CD8-positive, alpha-beta memory T cell (primary cell): ENCODE measurements around the gene SLC26A11. TPM values are rescaled to one million over a fixed set of nuclear protein-coding genes. Genes with fewer than 3 reads are reported as not detected.
A peak's percentile ranks its signal among the peaks of the same experiment; 100 is the strongest.
"Not testable (repeated sequence)": the region's sequence is repeated elsewhere in the genome, so short reads cannot be mapped to it uniquely, and the experiment has no call there.

Experiments
- CTCF ChIA-PET: fragments of 350-600 bp; sonication (Branson Sonifier 250); formaldehyde crosslinking; loops from one replicate; lab custom pipeline; 2021; ENCODE audit warnings: antibody characterized with exemption; lab: Charles Lee
- POLR2A ChIA-PET: fragments of 350-600 bp; sonication (Branson Sonifier 250); formaldehyde crosslinking; loops from one replicate; lab custom pipeline; 2021; ENCODE audit warnings: antibody characterized with exemption; lab: Charles Lee
- DNase-seq, 5 donors: peaks; one replicate each; pipeline versions ENCODE4 v3.0.0 to v3.0.0-alpha.2; 2020 to 2022; ENCODE audit warnings: mixed read lengths in 1 of 5
- H3K27ac ChIP-seq: one replicate; pipeline ENCODE4 v1.7.0; 2013; ENCODE audit warnings: low read depth, mild to moderate bottlenecking, low read length, moderate library complexity
- H3K27me3 ChIP-seq: 2 replicates; pipeline ENCODE4 v1.7.0; 2013; ENCODE audit warnings: low read length, mild to moderate bottlenecking; ENCODE audit not compliant: insufficient read depth, poor library complexity, severe bottlenecking
- H3K36me3 ChIP-seq: 2 replicates; pipeline ENCODE4 v1.7.0; 2013; ENCODE audit warnings: mild to moderate bottlenecking, low read length, moderate library complexity; ENCODE audit not compliant: insufficient read depth
- H3K4me1 ChIP-seq: 2 replicates; pipeline ENCODE4 v1.7.0; 2013; ENCODE audit warnings: mild to moderate bottlenecking, low read length, moderate library complexity; ENCODE audit not compliant: insufficient read depth
- H3K4me3 ChIP-seq: 2 replicates; pipeline ENCODE4 v1.7.0; 2013; ENCODE audit warnings: mild to moderate bottlenecking, low read length
- H3K9me3 ChIP-seq: 2 replicates; pipeline ENCODE4 v1.7.0; 2013; ENCODE audit warnings: mild to moderate bottlenecking, low read length
- H3K27ac Mint-ChIP-seq, 8 donors: one replicate each; pipeline ENCODE4 v1.8.0; 2020 to 2021; ENCODE audit warnings: mixed read lengths in 8 of 8, mild to moderate bottlenecking in 6 of 8, inconsistent platforms in 3 of 8, moderate library complexity in 3 of 8
- H3K27me3 Mint-ChIP-seq, 2 donors: one replicate each; pipeline ENCODE4 v1.8.0; 2020 to 2021; ENCODE audit warnings: mixed read lengths in 2 of 2, mild to moderate bottlenecking in 1 of 2, moderate library complexity in 1 of 2
- H3K36me3 Mint-ChIP-seq, 3 donors: one replicate each; pipeline ENCODE4 v1.8.0; 2020 to 2021; ENCODE audit warnings: mixed read lengths in 3 of 3, inconsistent platforms in 1 of 3, mild to moderate bottlenecking in 1 of 3
- H3K4me1 Mint-ChIP-seq, 3 donors: one replicate each; pipeline ENCODE4 v1.8.0; 2020 to 2021; ENCODE audit warnings: mixed read lengths in 3 of 3, inconsistent platforms in 1 of 3, mild to moderate bottlenecking in 1 of 3
- H3K4me3 Mint-ChIP-seq, 7 donors: one replicate each; pipeline ENCODE4 v1.8.0; 2020 to 2021; ENCODE audit warnings: mixed read lengths in 7 of 7, mild to moderate bottlenecking in 6 of 7, moderate library complexity in 4 of 7, inconsistent platforms in 2 of 7
- H3K9me3 Mint-ChIP-seq, 5 donors: one replicate each; pipeline ENCODE4 v1.8.0; 2020 to 2022; ENCODE audit warnings: mixed read lengths in 5 of 5, mild to moderate bottlenecking in 3 of 5, moderate library complexity in 2 of 5, inconsistent platforms in 1 of 5
- polyA plus RNA-seq: library from polyadenylated mRNA; unstranded; fragments of 300-500 nt; fragmentation: Illumina TruSeq; gene quantifications from one replicate; pipeline ENCODE4 v1.2.3, GENCODE V29; 2021
- total RNA-seq, 2 experiments: library from RNA; stranded (reverse); gene quantifications; one replicate each; pipeline ENCODE4 v1.2.3, GENCODE V29; 2021

SLC26A11 gene
- total and polyA plus RNA-seq, 3 experiments from 2014 or later: 7.0 to 19.6 (median 18.1) TPM

GRCh38 chr17:80199295-80199694 is 20.9 kb upstream of the SLC26A11 start:
- H3K4me3 Mint-ChIP-seq, H3K36me3 Mint-ChIP-seq, DNase-seq, H3K9me3 Mint-ChIP-seq, H3K4me1 ChIP-seq, H3K9me3 ChIP-seq, H3K27me3 Mint-ChIP-seq, H3K27me3 ChIP-seq, H3K4me3 ChIP-seq, H3K36me3 ChIP-seq, H3K27ac Mint-ChIP-seq, H3K4me1 Mint-ChIP-seq, H3K27ac ChIP-seq: not testable (repeated sequence)
- ChIA-PET POLR2A (interaction anchor here (0.6 kb wide), 1 partner anchor 165 kb away, joined by 6 read pairs; no protein-coding TSS in a partner anchor), CTCF (interaction anchor here (1.3 kb wide), 1 partner anchor 53 kb away, joined by 3 read pairs; no protein-coding TSS in a partner anchor)

DNA sequence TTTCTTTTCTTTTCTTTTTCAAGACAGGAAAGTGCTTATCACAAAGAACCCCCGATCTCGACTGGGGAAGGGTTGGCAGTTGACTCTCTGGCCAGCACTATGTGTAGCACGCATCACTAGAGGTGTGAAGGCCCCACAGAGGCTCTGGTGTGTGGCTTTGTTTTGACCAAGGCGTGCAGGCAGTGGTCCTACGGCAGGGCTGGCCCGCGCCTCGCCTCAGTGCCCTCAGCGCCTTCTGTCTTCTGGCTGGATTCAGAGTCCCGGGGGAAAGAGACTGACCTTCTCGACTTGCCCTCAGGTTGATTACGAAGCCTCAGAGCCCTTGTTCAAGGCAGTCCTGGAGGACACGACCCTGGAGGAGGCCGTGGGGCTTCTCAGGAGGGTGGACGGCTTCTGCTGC is 18.8 kb upstream of the SLC26A11 start:
- H3K36me3 Mint-ChIP-seq: no peaks in the 10 kb centered on the region
- no peaks in the 10 kb centered on the region for H3K9me3 Mint-ChIP-seq
- H3K4me1 Mint-ChIP-seq: no peaks in the 10 kb centered on the region
- no peaks in the 10 kb centered on the region for H3K4me1 ChIP-seq
- no peaks in the 10 kb centered on the region for H3K27me3 Mint-ChIP-seq
- no peak overlapping the region for H3K27ac ChIP-seq
- H3K9me3 ChIP-seq: no peaks in the 10 kb centered on the region
- H3K4me3 ChIP-seq: no peak overlapping the region
- no peaks in the 10 kb centered on the region for H3K36me3 ChIP-seq
- H3K4me3 Mint-ChIP-seq: no peak overlapping the region
- no peaks in the 10 kb centered on the region for H3K27me3 ChIP-seq
- ChIA-PET CTCF (interaction anchor here (1.1 to 1.4 kb wide), 2 partner anchors 18 to 34 kb away, joined by 3 read pairs; partner anchors contain the start of genes SGSH and SLC26A11), POLR2A (no interaction called here)
- peak overlapping the region in 1 of 8 donors; percentile 54 for H3K27ac Mint-ChIP-seq
- no peak for DNase-seq

DNA sequence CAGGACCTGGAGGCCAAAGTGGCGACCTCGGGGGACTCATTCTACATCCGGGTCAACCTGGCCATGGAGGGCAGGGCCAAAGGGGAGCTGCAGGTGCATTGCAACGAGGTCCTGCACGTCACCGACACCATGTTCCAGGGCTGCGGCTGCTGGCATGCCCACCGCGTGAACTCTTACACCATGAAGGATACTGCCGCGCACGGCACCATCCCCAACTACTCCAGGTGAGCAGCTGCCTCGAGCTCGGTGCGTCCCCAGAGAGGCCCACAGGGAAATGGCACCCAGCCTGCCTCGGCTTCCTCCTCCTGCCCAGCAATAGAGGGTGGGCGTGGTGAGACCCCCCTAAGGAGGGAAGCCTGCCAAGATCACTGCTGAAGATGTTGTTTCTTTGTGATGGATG is 18.0 kb upstream of the SLC26A11 start:
- no peak overlapping the region for H3K27ac ChIP-seq
- H3K4me1 ChIP-seq: no peaks in the 10 kb centered on the region
- peaks cover 0 to 3% (median 0%) of the 10 kb centered on the region in 3 donors for H3K36me3 Mint-ChIP-seq
- no peaks in the 10 kb centered on the region for H3K4me1 Mint-ChIP-seq
- H3K27me3 Mint-ChIP-seq: no peaks in the 10 kb centered on the region
- ChIA-PET CTCF (interaction anchor here (1.4 to 1.7 kb wide), 2 partner anchors 18 to 51 kb away, joined by 3 to 7 read pairs; partner anchors contain the start of genes SGSH and SLC26A11), POLR2A (no interaction called here)
- no peak for DNase-seq
- no peaks in the 10 kb centered on the region for H3K27me3 ChIP-seq
- H3K9me3 ChIP-seq: no peaks in the 10 kb centered on the region
- H3K4me3 ChIP-seq: no peak overlapping the region
- H3K4me3 Mint-ChIP-seq: no peak overlapping the region
- no peaks in the 10 kb centered on the region for H3K36me3 ChIP-seq
- no peaks in the 10 kb centered on the region for H3K9me3 Mint-ChIP-seq
- peak overlapping the region in 2 of 8 donors; percentile 75 to 77 for H3K27ac Mint-ChIP-seq

DNA sequence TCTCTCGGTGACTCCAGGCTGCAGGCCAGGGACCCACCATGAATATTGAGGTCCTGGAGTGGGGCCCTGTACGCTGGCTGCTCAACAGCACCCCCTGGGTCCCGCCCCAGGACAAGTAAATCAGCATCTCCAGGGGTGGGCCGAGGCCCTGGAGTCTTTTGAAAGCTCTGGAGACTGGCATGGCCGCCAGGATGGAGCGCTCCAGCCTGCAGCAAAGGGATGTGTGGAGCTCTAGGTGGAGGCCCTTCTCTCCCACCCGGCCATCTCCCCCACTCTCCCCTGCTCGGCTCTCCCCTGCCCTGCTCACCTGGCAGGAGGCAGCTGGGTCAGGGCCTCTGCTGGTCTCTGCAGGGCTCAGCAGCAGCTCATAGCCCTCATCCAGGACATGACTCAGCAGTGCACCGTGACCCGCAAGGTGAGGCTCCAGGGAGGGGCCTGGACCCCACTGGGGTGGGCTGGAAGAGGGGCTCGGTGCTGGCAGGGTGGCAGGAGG is 16.7 kb upstream of the SLC26A11 start:
- Histone ChIP-seq H3K27ac (no peak overlapping the region), H3K4me3 (no peak overlapping the region), H3K36me3 (no peaks in the 10 kb centered on the region), H3K4me1 (no peaks in the 10 kb centered on the region), H3K27me3 (no peaks in the 10 kb centered on the region), H3K9me3 (no peaks in the 10 kb centered on the region)
- DNase-seq: no peak
- Mint-ChIP-seq H3K27me3 (no peaks in the 10 kb centered on the region), H3K9me3 (no peaks in the 10 kb centered on the region), H3K4me3 (no peak overlapping the region), H3K4me1 (no peaks in the 10 kb centered on the region), H3K27ac (peak overlapping the region in 1 of 8 donors; percentile 50), H3K36me3 (peaks cover 0 to 6% (median 0%) of the 10 kb centered on the region in 3 donors)
- ChIA-PET CTCF (interaction anchor here (1.7 kb wide), 1 partner anchor 50 kb away, joined by 7 read pairs; no protein-coding TSS in a partner anchor), POLR2A (no interaction called here)

DNA sequence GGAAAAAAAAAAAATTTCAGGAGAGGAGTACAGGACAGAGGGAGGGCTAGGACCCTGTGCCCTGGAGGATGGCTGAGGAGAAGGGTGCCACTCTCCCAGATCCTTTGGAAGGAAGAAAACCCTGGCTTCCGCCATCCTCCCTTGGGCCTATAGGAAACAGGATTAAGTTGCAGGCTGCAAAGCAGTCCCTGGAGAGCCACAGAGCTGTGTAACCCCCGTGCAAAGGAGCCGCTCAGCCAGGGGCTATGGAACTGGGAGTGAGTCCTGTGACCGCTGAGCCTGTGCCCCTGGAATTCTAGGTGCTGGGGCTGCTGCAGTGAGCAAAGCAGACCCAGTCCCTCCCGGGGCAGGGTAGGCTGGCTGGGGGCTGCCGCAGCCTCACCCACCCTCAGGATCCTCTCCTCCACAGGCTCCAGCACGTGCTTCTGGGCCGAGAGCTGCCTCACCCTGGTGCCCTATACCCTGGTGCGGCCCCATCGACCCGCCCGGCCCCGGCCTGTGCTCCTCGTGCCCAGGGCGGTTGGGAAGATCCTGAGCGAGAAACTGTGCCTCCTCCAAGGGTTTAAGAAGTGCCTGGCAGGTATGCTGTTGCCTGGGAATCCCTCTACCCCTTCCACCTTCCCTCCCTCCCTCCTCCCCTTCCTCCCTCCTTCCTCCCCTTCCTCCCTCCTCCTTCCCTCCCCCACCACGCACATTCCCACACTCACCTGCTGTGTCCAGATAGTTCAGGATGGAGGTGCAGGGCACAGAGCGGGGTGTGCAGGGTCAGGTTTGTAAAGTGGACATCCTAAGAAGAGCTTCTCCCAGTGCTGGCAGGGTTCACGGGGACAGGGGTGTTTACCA is 15.4 kb upstream of the SLC26A11 start:
- ChIA-PET POLR2A (no interaction called here), CTCF (interaction anchor here (1.1 to 1.6 kb wide), 2 partner anchors 9 to 22 kb away, joined by 3 to 5 read pairs; no protein-coding TSS in a partner anchor)
- H3K36me3 ChIP-seq: no peaks in the 10 kb centered on the region
- no peaks in the 10 kb centered on the region for H3K27me3 Mint-ChIP-seq
- no peaks in the 10 kb centered on the region for H3K9me3 Mint-ChIP-seq
- H3K4me3 ChIP-seq: no peak overlapping the region
- no peak overlapping the region for H3K27ac ChIP-seq
- no peaks in the 10 kb centered on the region for H3K4me1 Mint-ChIP-seq
- H3K36me3 Mint-ChIP-seq: peaks cover 0 to 17% (median 0%) of the 10 kb centered on the region in 3 donors
- no peak for DNase-seq
- no peaks in the 10 kb centered on the region for H3K27me3 ChIP-seq
- peak overlapping the region in 1 of 8 donors; percentile 84 for H3K27ac Mint-ChIP-seq
- H3K9me3 ChIP-seq: no peaks in the 10 kb centered on the region
- no peak overlapping the region for H3K4me3 Mint-ChIP-seq
- H3K4me1 ChIP-seq: no peaks in the 10 kb centered on the region

- no peak for DNase-seq
- Mint-ChIP-seq H3K4me3 (no peak overlapping the region), H3K4me1 (no peaks in the 10 kb centered on the region), H3K9me3 (no peaks in the 10 kb centered on the region), H3K27me3 (no peaks in the 10 kb centered on the region), H3K27ac (peak overlapping the region in 1 of 8 donors; percentile 26), H3K36me3 (peaks cover 0 to 26% (median 0%) of the 10 kb centered on the region in 3 donors)
- Histone ChIP-seq H3K9me3 (no peaks in the 10 kb centered on the region), H3K27ac (no peak overlapping the region), H3K4me1 (no peaks in the 10 kb centered on the region), H3K27me3 (no peaks in the 10 kb centered on the region), H3K4me3 (no peak overlapping the region), H3K36me3 (peaks cover 6% of the 10 kb centered on the region)
- ChIA-PET POLR2A (no interaction called here), CTCF (interaction anchor here (1.1 to 1.6 kb wide), 3 partner anchors 9 to 21 kb away, joined by 3 to 5 read pairs (median 4); no protein-coding TSS in a partner anchor)
These were observed 14.4 kb upstream of the SLC26A11 start for GRCh38 chr17:80205811-80206210.

- Mint-ChIP-seq H3K9me3 (no peaks in the 10 kb centered on the region), H3K4me3 (no peak overlapping the region), H3K27ac (no peak overlapping the region), H3K4me1 (no peaks in the 10 kb centered on the region), H3K36me3 (peaks cover 0 to 47% (median 2%) of the 10 kb centered on the region in 3 donors), H3K27me3 (no peaks in the 10 kb centered on the region)
- H3K36me3 ChIP-seq: peaks cover 6% of the 10 kb centered on the region
- H3K9me3 ChIP-seq: no peaks in the 10 kb centered on the region
- ChIA-PET CTCF (interaction anchor here (1.5 kb wide), 1 partner anchor 12 kb away, joined by 4 read pairs; no protein-coding TSS in a partner anchor), POLR2A (no interaction called here)
- DNase-seq: no peak
- H3K27ac ChIP-seq: no peak overlapping the region
- H3K27me3 ChIP-seq: no peaks in the 10 kb centered on the region
- no peaks in the 10 kb centered on the region for H3K4me1 ChIP-seq
- no peak overlapping the region for H3K4me3 ChIP-seq
These were observed 12.2 kb upstream of the SLC26A11 start for GRCh38 chr17:80208050-80208449.

- no peaks in the 10 kb centered on the region for H3K9me3 ChIP-seq
- no peak overlapping the region for H3K4me3 Mint-ChIP-seq
- no peaks in the 10 kb centered on the region for H3K9me3 Mint-ChIP-seq
- POLR2A ChIA-PET: no interaction called here
- H3K27ac ChIP-seq: no peak overlapping the region
- no peaks in the 10 kb centered on the region for H3K27me3 Mint-ChIP-seq
- H3K4me1 Mint-ChIP-seq: no peaks in the 10 kb centered on the region
- CTCF ChIA-PET: no interaction called here
- H3K4me3 ChIP-seq: no peak overlapping the region
- no peak for DNase-seq
- no peaks in the 10 kb centered on the region for H3K4me1 ChIP-seq
- H3K27me3 ChIP-seq: no peaks in the 10 kb centered on the region
- H3K27ac Mint-ChIP-seq: peak overlapping the region in 2 of 8 donors; percentile 24 to 72
- H3K36me3 Mint-ChIP-seq: peaks cover 0 to 61% (median 2%) of the 10 kb centered on the region in 3 donors
- H3K36me3 ChIP-seq: peaks cover 6% of the 10 kb centered on the region
These were observed 10.5 kb upstream of the SLC26A11 start for GRCh38 chr17:80209765-80210164.
